ENCODE measurements around the gene NAV2.
"Not testable (repeated sequence)": the region's sequence is repeated elsewhere in the genome, so short reads cannot be mapped to it uniquely, and the experiment has no call there.

The NAV2 gene

DNA sequence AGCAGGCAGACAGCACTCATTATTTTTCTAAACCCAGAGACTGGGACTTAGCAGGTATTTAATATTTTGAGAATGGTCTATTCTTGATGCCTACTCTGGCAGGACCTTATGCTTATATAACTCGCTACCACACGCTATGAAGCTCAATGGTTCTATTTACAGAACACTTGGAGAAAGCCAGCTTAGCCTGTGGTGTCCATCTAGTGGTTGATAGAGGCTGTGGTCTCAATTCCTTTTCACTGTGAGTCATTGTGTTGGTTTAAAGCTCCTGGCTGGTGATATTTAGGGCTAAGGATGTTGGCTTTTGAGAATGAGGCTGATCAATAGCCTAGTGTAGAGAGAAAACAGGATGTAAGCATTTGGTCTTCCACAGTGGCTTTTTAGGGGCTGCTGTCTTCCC is 241.3 kb downstream of the NAV2 start:
- DNase-seq (ENCODE audit: low read depth in 2 of 2): no peak

DNA sequence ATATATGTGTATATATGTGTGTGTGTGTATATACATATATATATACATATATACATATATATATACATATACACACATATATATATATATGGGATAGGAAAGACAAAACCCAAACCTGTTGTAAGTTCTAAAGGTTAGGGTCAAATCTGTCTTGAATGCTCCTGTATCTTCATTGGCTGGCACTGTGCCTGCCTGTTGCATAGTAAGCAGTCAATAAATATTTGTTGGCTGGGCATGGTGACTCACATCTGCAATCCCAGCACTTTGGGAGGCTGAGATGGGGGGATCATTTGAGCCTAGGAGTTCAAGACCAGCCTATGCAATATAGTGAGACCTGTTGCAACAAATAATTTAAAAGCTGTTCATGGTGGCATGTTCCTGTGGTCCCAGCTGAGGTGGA is 242.3 kb downstream of the NAV2 start:
- no peak for DNase-seq (ENCODE audit: low read depth in 2 of 2)

DNA sequence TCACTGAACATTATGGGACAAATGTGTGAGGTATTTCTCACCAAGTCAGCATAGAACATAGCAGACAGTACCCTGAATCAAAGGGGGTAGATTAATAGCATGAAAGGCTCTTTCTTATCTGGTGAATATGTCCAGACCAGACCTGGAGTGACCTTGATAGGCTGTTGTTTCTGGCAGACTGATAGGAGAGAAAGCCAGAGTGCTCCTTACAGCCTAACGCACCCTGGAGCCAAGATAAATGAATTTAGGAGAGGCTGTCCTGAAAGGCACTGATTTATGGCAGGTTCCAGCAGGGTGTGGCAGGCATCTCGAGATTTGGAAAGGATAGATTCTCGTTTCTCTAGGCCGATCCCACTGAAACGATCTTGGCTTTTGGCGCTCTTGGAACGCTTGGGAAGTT is 243.0 kb downstream of the NAV2 start:
- DNase-seq (ENCODE audit: low read depth in 2 of 2): no peak

DNA sequence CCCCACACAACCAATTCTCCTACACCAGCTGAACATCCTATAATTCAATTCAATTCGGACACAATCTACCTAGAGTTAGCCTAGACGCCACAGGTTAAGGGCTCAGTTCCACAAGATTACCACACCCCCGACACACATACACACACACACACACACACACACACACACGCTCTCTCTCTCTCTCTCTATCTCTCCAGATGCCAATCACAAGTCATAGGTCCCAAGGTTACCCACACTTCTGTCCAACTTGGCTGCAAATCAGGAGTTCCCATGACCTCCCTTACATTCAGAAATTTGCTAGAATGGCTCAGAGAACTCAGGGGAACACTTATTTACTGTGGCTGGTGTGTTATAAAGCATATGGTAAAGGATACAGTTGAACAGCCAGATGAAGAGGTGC is 243.6 kb downstream of the NAV2 start:
- no peak for DNase-seq (ENCODE audit: low read depth in 2 of 2)

DNA sequence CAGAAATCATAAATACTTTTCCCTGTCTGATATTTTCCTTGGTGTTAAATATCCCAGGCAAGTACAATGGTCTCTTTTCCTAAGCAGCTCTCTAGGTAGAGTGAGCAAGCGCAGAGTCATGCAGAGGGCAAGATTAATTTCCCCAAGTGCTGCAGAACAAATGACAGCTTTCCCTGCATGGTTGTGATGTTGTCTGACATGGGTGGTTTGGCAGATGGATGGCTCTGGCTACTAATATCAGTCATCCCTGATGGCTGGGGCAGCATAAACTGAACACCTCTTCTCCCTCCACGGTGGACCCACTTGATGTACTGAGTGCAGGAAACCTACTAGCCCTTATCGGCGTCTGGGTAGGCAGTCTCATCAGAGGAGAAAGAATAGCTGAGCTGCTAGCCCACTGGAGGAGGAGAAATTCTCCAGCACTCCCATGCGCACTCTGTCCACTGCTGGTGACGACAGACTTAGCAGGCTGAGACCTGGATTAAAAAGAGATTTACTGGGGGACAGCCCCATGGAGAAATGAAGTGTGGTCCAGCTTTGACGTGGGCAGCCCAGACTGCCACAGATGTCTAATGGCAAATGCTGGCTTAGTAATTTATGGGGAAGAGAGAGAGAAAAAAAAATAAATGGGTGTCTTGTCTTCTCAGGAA is 244.8 kb downstream of the NAV2 start:
- DNase-seq (ENCODE audit: low read depth in 2 of 2): no peak

DNA sequence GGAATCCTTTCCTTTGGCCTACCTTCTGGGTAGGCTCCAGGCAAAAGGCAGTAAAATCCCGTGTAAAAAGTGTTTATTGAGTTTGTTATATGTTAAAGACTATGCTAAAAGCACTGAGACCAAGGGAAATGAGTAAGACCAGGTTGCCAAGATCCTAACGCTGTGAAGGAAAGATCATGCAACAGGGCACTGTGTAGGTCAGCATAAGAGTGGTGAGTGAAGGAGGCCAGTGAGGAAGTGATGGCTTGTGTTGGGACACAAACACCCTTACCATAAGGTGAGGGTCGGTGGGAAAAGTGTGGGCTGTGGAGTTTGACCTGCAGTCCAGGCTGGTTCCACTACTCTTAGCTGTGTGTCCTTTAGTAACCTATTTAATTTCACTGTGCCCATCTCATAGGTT is 245.6 kb downstream of the NAV2 start:
- no peak for DNase-seq (ENCODE audit: low read depth in 2 of 2)

DNA sequence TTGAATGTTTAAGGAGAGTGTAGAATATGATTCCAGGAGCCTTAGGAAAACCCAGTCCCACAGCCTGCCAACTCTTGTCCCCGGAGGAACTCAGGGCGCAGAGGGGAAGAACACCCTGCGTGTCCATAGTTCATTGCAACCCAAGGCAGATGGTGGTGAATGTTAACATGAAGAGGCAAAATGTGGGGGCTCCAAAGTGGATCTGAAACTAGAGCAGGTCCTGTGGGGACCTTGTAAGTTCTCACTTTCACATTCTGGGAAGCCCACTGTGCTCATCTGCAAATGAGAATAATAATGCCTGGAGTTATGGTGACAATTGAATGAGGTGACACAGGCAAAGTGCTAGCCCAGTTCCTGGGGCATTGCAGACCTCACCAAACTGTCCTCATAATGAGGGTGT is 246.6 kb downstream of the NAV2 start:
- DNase-seq (ENCODE audit: low read depth in 2 of 2): no peak

DNA sequence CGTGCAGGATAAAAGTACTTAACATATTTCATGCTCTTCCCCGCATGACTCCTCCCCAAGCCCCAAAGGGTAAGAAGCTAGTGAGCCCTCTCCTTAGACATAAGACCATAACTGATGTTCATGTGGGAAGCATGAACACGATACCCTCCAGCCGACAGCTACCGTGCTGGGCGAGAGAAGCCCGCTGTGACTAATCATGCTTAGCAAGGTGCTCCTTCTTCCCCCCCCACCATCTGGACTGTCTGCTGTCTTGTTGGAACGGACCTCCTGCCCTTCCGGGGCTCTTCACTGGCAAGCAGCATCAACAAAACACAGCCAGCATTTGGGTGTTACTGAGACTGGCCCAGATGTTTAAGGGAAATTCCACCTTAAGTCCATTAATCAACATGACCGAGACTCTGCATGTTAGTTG is 247.0 kb downstream of the NAV2 start:
- DNase-seq (ENCODE audit: low read depth in 2 of 2): no peak

DNA sequence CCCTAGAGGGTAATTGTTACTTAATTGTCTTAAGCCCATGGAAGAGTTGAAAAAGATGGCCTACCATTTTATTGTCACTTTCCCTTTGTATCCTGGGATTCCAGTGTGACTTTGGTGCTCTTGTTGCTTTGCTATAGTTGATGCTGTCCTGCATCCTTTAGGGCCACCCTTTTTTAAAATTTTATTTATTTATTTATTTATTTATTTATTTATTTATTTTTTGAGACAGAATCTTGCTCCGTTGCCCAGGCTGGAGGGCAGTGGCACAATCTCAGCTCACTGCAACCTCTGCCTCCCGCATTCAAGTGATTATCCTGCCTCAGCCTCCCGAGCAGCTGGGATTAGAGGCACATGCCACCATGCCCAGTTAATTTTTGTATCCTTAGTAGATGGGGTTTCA is 247.8 kb downstream of the NAV2 start:
- not testable (repeated sequence) for DNase-seq (ENCODE audit: low read depth in 2 of 2)

DNA sequence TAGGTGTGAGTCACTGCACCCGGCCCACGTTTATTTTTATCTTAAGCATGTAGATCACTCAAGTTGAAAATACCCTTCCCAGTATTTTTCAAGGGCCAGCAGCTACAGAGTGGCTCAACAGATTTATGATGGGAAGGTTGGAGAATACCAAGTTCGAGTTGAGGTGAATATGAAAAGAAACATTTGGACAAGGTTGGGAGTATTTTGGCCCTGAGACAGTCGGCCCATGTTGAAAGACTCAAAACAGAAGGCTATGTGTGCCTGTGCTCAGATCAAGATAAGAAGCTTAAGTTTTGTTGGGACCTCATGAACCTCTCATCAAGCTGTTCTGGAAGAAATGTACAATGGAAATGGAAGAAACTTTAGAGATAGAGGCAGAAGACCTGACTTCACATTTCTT is 248.6 kb downstream of the NAV2 start:
- no peak for DNase-seq (ENCODE audit: low read depth in 2 of 2)

DNA sequence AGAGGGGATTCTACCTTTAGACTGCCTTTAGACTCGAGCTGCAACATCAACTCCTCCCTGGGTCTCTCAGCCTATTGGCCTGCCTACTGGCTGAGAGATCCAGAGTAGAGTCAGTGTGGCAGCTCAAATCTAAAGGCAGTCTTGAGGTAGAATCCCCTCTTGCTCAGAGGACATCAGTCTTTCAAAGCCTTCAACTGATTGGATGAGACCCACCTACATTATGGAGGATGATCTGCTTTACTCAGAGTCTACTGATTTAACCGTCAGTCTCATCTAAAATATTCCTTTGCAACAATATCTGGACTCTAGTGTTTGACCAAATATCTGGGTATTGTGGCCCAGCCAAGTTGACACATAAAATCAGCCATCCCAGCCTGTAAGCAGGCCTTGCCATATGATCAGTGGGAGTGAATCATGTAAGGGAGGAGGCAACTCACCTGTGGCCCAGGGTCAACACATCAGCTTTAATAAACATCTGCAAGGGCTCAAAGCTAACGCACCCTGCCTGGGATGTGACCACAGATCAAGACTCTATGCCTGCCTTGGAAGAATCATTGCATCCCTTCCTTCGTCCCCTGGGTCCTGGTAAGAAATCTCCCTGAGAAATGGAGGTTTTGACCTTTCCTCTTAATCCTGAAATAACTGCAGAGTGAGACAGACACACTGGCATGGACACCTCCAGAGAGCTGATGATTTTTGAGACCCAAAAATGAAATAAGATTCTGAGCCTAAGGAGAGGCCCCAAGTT is 249.6 kb downstream of the NAV2 start:
- DNase-seq (ENCODE audit: low read depth in 2 of 2): no peak

DNA sequence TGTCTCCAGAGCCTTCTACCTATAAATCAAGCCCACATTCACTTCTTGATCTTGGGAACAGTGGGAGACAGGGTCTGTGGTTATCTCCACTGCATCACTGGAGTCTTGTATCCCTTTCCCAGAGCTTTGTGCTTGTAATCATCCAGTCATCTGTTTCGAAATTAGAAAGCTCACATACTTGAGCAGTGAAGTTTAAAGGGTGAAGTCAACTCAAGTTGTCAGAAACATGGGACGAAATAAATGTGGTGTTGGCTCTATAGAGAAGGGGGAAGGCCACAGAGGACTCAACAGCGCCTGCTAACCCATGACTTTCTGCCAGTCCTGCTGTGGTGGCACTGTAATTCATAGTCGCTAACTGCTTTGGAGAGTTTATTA is 250.2 kb downstream of the NAV2 start:
- DNase-seq (ENCODE audit: low read depth in 2 of 2): no peak

DNA sequence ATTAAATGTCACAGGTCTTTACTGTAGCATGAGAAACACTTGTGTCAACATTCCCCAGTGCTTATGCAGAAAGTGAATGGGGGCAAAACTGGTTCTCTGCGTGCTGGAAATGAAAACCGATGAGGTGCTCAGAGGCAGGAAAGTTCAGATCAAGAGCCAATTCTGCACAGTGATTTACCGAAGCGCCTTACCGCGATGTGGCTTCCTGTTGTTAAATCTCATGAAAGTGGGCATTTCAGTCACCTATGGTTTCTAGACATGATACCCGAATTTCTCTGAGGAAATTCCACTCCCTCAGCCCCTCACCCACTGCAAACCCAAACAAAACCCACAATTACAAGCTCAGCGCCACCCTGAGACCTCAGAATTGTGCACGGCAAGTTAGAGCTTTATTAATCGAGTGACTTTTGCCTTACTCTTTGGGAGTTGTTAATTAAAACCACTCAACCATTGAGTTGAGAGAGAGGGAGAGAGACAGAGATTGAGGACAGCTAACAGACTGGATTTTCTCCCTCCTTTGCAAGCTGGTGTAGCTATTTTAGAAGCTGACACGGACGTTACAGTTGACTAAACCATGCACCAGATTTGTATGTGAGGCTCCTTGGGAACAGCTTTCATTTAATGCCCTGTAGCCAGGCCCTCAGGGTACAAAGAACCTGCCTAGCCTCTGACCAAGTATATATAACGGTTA is 251.2 kb downstream of the NAV2 start:
- no peak for DNase-seq (ENCODE audit: low read depth in 2 of 2)

DNA sequence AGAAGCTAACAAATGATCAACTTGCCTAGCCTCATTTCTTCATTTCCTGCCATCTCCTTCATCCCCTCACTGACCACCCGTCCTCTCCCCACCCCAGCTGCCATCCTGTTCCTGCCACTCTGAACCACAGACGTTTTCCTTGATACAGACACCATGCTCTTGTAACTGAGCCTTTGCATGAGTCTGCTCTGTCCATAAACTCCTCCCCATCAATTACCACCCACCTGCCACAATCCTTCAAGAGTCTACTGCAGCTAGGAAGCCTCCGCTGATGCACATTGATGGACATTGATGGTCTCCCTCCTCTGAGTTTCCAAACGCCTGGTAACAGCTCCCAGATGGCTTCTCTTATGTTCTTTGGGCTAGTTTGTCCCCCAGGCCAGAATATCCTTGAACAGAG is 253.8 kb downstream of the NAV2 start:
- DNase-seq (ENCODE audit: low read depth in 2 of 2): no peak

DNA sequence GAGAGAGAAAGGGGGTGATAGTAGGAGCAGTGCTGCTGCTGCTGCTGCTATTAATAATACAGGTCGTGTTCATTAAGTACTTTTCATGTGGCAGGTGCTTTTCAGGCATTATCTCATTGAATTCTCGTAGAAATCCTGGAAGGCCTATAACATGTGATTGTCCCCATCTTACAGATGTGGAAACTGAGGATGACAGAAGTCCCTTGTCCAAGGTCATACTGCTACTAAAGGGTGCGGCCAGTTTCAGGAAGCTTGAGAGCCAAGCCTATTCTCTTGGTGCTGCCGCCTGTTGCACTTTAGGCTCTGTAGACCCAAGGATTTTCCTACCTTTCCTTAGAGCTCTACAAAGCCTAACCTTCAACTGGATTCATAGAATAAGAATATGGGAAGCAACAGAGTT is 254.3 kb downstream of the NAV2 start:
- no peak for DNase-seq (ENCODE audit: low read depth in 2 of 2)

DNA sequence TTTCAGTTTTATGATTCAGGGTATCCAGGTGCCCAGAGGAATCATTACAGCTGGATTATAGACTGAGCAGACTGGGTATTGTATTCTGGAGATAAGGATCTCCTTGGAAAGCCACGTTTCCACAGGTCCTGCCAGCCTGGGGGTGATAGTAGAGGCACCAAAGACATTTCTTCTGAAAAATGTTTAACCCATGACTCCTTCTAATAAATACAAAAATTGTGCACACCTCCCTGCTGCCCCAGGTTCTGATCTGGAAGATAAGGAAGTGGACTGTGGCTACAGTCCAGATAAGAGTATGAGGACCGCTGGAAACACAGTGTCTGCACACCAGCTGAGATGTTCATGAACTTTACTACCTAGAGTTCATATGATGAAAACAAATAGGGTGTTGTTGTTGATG is 255.2 kb downstream of the NAV2 start:
- no peak for DNase-seq (ENCODE audit: low read depth in 2 of 2)

DNA sequence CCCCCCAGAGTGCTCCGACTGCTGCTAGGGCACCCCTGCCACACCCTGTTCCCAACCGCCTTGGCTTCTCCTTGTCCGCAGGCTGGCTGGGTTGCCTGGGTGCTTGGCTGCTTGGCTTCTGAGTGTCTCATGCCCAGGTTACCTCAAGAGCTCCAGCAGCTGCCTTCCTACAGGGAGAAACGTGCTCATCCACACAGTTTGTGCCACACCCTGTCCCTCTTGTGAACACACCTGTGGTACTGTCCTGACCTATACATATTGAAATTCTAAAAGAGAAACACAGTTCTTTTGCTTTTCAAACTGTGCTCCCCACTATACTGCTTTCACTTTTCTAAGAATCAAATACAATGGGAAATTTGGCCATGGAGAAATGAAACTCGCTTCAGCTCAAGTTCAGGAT is 256.2 kb downstream of the NAV2 start:
- no peak for DNase-seq (ENCODE audit: low read depth in 2 of 2)

DNA sequence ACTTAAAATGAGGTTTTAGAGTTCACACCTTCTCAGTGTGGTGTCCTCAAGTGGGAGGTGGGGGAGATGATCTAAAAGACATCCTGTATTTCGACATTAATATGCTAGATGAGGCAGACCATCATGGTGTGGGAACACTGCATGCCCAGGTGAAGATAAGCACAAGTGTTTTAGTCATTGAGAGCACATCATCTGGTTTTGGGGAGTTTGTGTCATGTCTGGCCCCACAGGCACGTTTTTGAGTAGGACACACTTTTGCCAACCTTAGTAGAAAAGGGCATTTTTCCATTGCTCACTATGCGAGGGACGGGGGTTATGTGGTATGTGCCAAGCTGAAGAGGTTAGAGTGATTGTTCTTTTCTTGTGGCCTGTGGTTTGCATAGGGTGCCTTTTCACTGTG is 258.3 kb downstream of the NAV2 start:
- no peak for DNase-seq (ENCODE audit: low read depth in 2 of 2)

DNA sequence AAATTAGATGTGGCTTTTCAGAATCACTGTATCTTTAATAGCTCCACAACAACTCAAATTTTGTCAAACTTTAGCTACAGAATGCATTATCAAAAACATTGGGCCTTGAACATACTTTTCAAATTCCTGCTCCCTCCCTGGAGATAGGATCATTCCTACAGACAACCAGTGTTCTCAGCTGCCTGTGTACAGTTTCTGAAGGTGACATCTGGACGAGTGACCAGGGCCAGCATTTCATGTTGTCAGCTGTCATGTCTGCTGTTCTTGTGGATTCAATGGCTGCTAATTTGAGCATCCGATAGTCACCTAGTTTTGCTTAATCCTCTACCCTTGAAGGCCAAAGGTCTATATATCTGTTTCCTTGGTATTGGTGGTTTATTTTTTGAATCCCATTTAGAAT is 259.5 kb downstream of the NAV2 start:
- no peak for DNase-seq (ENCODE audit: low read depth in 2 of 2)

DNA sequence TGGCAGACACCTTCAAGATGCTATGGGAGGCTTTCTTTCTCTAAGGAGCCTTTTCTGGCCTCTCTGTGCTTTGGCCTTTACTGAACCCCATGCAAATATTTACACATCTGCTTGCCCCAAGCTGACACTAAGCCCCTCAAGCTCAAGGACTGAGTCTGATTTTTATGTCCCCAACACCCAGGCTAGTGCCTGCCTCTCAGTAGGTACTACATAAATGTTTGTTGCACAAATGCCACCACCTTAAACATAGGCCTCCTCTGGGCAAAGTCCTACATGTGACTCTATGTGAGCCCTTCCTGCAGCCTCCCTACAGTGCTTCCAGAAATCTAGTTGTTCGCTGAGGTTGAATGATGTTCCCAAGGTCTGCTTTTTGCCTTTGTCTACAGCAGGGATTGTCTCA is 260.0 kb downstream of the NAV2 start:
- DNase-seq (ENCODE audit: low read depth in 2 of 2): no peak

DNA sequence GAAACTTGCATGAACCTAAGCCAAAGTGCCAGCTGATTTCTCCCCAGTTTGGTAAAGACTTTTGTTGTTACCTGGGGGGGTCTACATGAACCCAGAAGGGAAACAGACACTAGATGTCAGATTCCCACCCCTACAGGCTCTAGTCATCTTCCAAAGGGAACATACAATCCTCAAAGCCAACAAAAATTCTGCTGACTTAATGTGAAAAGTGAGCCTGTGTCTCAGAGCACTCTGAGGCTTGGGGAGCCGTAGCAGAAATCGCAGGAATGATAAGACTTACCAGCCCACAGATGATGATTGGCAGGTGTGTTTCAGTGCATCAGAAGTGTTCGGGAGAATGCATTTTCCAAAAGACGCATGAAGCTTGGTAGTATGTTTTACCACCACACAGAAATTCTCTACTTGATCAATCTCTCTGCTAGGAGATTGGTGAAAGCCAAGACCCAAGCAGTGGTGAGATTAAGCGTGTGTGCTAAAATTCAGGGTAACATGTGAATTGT is 260.5 kb downstream of the NAV2 start:
- no peak for DNase-seq (ENCODE audit: low read depth in 2 of 2)

DNA sequence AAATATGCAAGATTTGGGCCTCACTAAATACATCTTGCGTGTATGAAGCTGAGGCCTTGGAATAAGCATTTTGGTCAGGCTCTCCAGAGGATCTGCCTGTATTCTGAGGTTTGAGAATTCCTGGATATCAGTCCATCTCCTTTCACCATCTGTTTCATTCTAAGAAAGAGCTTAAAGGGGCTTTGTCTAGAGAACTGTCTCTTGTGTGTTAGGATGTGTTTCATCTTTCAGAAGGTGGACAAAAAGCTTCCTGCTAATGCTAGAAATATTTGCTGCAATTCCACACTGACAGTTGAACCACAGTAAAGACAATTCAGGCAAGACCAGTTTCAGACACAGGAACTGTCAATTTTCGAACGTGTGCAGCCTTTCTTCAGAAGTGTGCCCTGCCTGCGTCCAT is 262.2 kb downstream of the NAV2 start:
- no peak for DNase-seq (ENCODE audit: low read depth in 2 of 2)

DNA sequence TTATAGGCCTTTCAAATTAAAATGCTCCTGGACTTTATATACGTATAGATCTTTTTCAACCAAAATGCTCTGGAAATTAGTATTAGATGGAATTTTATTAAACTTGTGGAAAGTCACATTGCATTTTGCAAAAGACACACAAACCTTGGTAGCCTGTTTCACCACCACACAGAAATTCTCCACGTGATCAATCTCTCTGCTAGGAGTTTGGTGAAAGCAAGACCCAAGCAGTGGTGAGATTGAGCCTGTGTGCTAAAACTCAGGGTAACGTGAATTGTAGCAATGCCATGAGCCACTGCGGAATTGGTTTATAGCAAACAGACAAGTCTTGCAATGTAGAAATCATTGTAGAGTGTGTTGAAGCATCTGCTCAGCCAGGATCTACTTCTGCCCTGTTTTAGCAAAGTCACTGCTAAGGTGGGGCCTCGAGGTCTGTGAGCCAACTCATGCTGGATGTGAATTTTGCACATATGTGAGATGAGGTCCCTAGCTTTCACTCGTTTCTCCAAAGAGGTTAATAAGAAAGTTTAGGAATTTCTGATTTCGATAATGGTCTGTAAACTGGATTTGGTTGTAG is 262.9 kb downstream of the NAV2 start:
- DNase-seq (ENCODE audit: low read depth in 2 of 2): no peak
